Adipocyte (in vitro differentiated cells): ENCODE data around the gene SEPTIN2.

Source experiments
- DNase-seq: peaks from one replicate; pipeline ENCODE4 v3.0.0-alpha.2; 2015; ENCODE audit warnings: low read depth
- H3K27me3 ChIP-seq: replicated peaks from 2 replicates; pipeline ENCODE4 v1.7.0; 2013; ENCODE audit warnings: mild to moderate bottlenecking, low read length, moderate library complexity; ENCODE audit not compliant: control insufficient read depth, insufficient read depth
- H3K36me3 ChIP-seq: 2 replicates; pipeline ENCODE4 v1.7.0; 2013; ENCODE audit warnings: low read length, mild to moderate bottlenecking, moderate library complexity; ENCODE audit not compliant: control insufficient read depth, insufficient read depth, severe bottlenecking
- H3K4me1 ChIP-seq: 2 replicates; pipeline ENCODE4 v1.7.0; 2013; ENCODE audit warnings: mild to moderate bottlenecking, low read length, moderate library complexity; ENCODE audit not compliant: control insufficient read depth, insufficient read depth
- H3K4me3 ChIP-seq: 2 replicates; pipeline ENCODE4 v1.7.0; 2013; ENCODE audit warnings: mild to moderate bottlenecking, low read length, moderate library complexity
- H3K9ac ChIP-seq: 2 replicates; pipeline ENCODE4 v1.7.0; 2013; ENCODE audit warnings: mild to moderate bottlenecking, low read length, moderate library complexity
- H3K9me3 ChIP-seq: 2 replicates; pipeline ENCODE4 v1.7.0; 2013; ENCODE audit warnings: mild to moderate bottlenecking, low read length, moderate library complexity; ENCODE audit not compliant: control insufficient read depth

The SEPTIN2 gene

GRCh38 chr2:241339839-241340630 is 24.3 kb downstream of the SEPTIN2 start:
- peaks cover 84% of the 10 kb centered on the region for H3K36me3 ChIP-seq
- no peaks in the 10 kb centered on the region for H3K9me3 ChIP-seq

GRCh38 chr2:241340631-241341163 is 25.0 kb downstream of the SEPTIN2 start:
- Histone ChIP-seq H3K9me3 (no peaks in the 10 kb centered on the region), H3K4me3 (no peak overlapping the region), H3K9ac (no peak overlapping the region), H3K36me3 (peaks cover 84% of the 10 kb centered on the region), H3K4me1 (peaks cover 33% of the 10 kb centered on the region), H3K27me3 (no peaks in the 10 kb centered on the region)
- DNase-seq: no peak

More at GRCh38 chr2:241339839-241340630, 24.3 kb downstream of the SEPTIN2 start:
- H3K4me1 ChIP-seq: peaks cover 26% of the 10 kb centered on the region
- no peak overlapping the region for H3K4me3 ChIP-seq
- H3K27me3 ChIP-seq: no peaks in the 10 kb centered on the region
- DNase-seq: peak; percentile 32
- peak overlapping the region; percentile 5 for H3K9ac ChIP-seq

- Histone ChIP-seq H3K4me3 (no peak overlapping the region), H3K36me3 (peaks cover 95% of the 10 kb centered on the region), H3K27me3 (no peaks in the 10 kb centered on the region), H3K9ac (no peak overlapping the region), H3K4me1 (peaks cover 27% of the 10 kb centered on the region), H3K9me3 (no peaks in the 10 kb centered on the region)
- DNase-seq: no peak
Measured at GRCh38 chr2:241344925-241345651, 29.4 kb downstream of the SEPTIN2 start.

- Histone ChIP-seq H3K4me3 (no peak overlapping the region), H3K9me3 (no peaks in the 10 kb centered on the region), H3K4me1 (peaks cover 14% of the 10 kb centered on the region), H3K9ac (no peak overlapping the region), H3K36me3 (peaks cover 100% of the 10 kb centered on the region), H3K27me3 (no peaks in the 10 kb centered on the region)
- DNase-seq: no peak
Measured at GRCh38 chr2:241349941-241350340, 34.2 kb downstream of the SEPTIN2 start.

DNA sequence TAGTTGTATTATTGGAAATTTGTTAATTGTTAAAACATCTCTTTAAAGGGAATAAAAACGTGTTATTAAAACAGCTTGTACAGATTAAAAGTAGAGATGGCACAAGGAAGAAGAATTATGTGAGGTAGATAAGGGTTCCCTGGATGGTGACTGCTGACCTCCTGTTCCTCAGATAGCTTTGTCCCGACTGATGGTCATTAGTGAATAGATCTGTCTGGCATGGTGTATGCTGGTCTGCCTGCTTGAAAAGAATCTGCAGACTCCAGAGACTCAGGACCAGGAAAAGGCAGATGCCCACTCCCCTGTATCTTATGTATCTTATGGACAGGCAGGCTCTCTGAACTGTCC is 34.8 kb downstream of the SEPTIN2 start:
- no peak for DNase-seq
- Histone ChIP-seq H3K4me1 (peaks cover 11% of the 10 kb centered on the region), H3K9me3 (no peaks in the 10 kb centered on the region), H3K27me3 (no peaks in the 10 kb centered on the region), H3K36me3 (peaks cover 96% of the 10 kb centered on the region), H3K9ac (no peak overlapping the region), H3K4me3 (no peak overlapping the region)

DNA sequence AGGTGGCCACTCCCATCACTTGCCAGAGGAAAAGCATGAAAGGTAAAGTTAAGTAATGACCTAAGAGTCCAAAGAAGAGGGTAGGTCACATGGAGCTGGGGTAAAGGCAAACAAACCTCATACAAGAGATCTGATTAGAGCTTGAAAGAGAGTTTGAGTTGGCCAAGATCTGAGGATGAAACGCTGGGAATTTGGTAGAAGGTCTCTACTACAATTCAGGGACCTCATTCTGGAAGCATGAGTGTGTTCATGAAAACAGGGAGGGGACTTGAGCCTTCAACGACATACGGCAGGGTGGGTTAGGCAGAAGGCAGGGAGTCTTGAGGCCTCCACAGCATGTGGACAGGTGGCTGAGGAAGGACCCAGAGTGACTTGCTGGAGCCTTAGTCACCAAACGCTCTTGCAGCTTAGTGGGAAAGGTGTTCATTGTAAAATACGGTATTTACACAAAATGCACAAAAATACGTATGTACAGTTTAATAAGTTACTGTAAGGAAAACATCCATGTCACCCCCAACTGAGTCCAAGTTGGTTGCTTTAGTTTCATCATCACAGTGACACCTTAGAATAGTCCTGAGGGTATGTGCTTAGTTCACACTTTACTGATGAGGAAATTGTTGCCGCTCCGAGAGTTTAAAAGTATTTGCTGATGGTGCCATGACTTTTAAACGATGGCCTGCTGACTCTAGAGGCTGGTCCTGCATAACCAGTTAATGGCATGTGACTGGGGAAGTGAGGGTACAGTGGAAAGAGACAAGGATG is 35.3 kb downstream of the SEPTIN2 start:
- H3K36me3 ChIP-seq: peaks cover 90% of the 10 kb centered on the region
- H3K4me3 ChIP-seq: no peak overlapping the region
- H3K4me1 ChIP-seq: peaks cover 5% of the 10 kb centered on the region
- no peak overlapping the region for H3K9ac ChIP-seq
- DNase-seq: no peak
- H3K9me3 ChIP-seq: no peaks in the 10 kb centered on the region
- H3K27me3 ChIP-seq: no peaks in the 10 kb centered on the region

DNA sequence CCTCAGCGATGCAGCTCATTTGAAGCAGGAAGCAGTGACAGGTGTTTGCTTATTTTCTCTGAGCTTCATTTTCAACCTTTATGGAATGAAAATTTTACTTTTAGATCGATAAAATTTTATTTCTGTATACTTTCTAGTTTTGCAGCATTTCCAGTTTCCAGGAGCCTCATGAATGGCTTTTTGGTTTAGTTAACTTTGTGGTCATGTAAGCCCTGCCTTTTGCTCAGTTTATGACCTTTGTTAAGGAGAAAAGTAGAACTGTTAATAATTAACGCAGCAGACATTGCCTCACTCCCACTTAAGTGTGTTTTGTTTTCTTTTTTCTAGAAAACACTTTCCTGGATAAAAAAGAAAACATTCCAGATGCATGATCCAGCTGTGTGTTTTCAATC is 35.9 kb downstream of the SEPTIN2 start:
- no peak for DNase-seq
- no peak overlapping the region for H3K4me3 ChIP-seq
- peaks cover 84% of the 10 kb centered on the region for H3K36me3 ChIP-seq
- no peaks in the 10 kb centered on the region for H3K9me3 ChIP-seq
- H3K27me3 ChIP-seq: no peaks in the 10 kb centered on the region
- H3K4me1 ChIP-seq: peaks cover 5% of the 10 kb centered on the region
- no peak overlapping the region for H3K9ac ChIP-seq

GRCh38 chr2:241352227-241352626 is 36.5 kb downstream of the SEPTIN2 start:
- Histone ChIP-seq H3K9me3 (no peaks in the 10 kb centered on the region), H3K9ac (no peak overlapping the region), H3K4me3 (no peak overlapping the region), H3K36me3 (peaks cover 78% of the 10 kb centered on the region), H3K4me1 (peaks cover 10% of the 10 kb centered on the region), H3K27me3 (no peaks in the 10 kb centered on the region)
- DNase-seq: no peak

GRCh38 chr2:241354668-241355658 is 39.2 kb downstream of the SEPTIN2 start:
- peaks cover 52% of the 10 kb centered on the region for H3K36me3 ChIP-seq
- H3K9me3 ChIP-seq: no peaks in the 10 kb centered on the region
- peaks cover 22% of the 10 kb centered on the region for H3K4me1 ChIP-seq
- DNase-seq: peak; percentile 75
- H3K27me3 ChIP-seq: no peaks in the 10 kb centered on the region
- H3K9ac ChIP-seq: no peak overlapping the region
- no peak overlapping the region for H3K4me3 ChIP-seq
